HepG2 (cell line): ENCODE results near the gene CYTH2. TPM values are rescaled to one million over a fixed set of nuclear protein-coding genes. Genes with fewer than 3 reads are reported as not detected.

Experiments
- ATAC-seq: fragments of 200-7000 bp; cut with Tn5 transposase; 3 replicates; pipeline ENCODE4 v1.9.1; 2020; ENCODE audit warnings: mild to moderate bottlenecking, moderate library complexity
- BruUV-seq: library from RNA; stranded (reverse); fragments of 400-500 nt; replicated peaks from 2 replicates; lab custom pipeline; 2021; lab: Mats Ljungman, UMichigan
- CTCF ChIA-PET: fragments of 300-600 bp; formaldehyde crosslinking; extraction: SDS; loops from one replicate; lab custom pipeline; 2021; ENCODE audit warnings: low total read pairs, inconsistent platforms, low intra/inter-chr PET ratio; lab: Yijun Ruan, JAX
- POLR2A ChIA-PET: fragments of 350-600 bp; sonication (Branson Sonifier 250); formaldehyde crosslinking; loops from one replicate; lab custom pipeline; 2020; ENCODE audit warnings: antibody characterized with exemption, inconsistent platforms; lab: Yijun Ruan, JAX
- DNase-seq: peaks from one replicate; pipeline ENCODE4 v3.0.0-alpha.2; 2015; ENCODE audit warnings: low spot score
- FAIRE-seq: peaks from 3 replicates; lab custom pipeline; 2011; peaks lifted over from hg19 to GRCh38; lab: Jason Lieb, UNC
- H2AFZ ChIP-seq: one replicate; pipeline ENCODE4 v1.6.1; 2011; ENCODE audit warnings: low read length, inconsistent platforms
- H3K27ac ChIP-seq: fragments of 300-600 bp; 3 replicates; pipeline ENCODE4 v1.8.0; 2011; ENCODE audit warnings: mixed run types, mild to moderate bottlenecking, mixed read lengths, low read length, inconsistent platforms; ENCODE audit not compliant: insufficient read depth; ENCODE audit errors: extremely low read length
- H3K27me3 ChIP-seq, 2 experiments: fragments of 200-600 bp in 1 of 2; 2 replicates in 1 of 2; 3 replicates in 1 of 2; pipeline versions ENCODE4 v1.6.0 to v1.8.0; 2011; ENCODE audit warnings: low read length in 2 of 2, mild to moderate bottlenecking in 2 of 2, moderate library complexity in 2 of 2, inconsistent platforms in 1 of 2; ENCODE audit not compliant: insufficient read depth in 2 of 2, control insufficient read depth in 1 of 2
- H3K36me3 ChIP-seq, 2 experiments: fragments of 200-600 bp in 1 of 2; replicated peaks in 1 of 2; 2 replicates in 1 of 2; 3 replicates in 1 of 2; pipeline versions ENCODE4 v1.5.1 to v1.8.0; 2011; ENCODE audit warnings: low read length in 2 of 2, inconsistent platforms in 1 of 2; ENCODE audit not compliant: insufficient read depth in 2 of 2, control insufficient read depth in 1 of 2
- H3K4me1 ChIP-seq: 2 replicates; pipeline ENCODE4 v1.5.1; 2012; ENCODE audit warnings: low read length, inconsistent platforms; ENCODE audit not compliant: insufficient read depth
- H3K4me2 ChIP-seq: 2 replicates; pipeline ENCODE4 v1.6.0; 2011; ENCODE audit warnings: low read depth, low read length, inconsistent platforms
- H3K4me3 ChIP-seq, 3 experiments: fragments of 200-600 bp in 1 of 3; sonication (generic), shearing (Covaris generic) in 1 of 3; replicated peaks in 1 of 3; 2 replicates each; pipeline ENCODE4 v1.5.1; 2011 to 2016; ENCODE audit warnings: low read length in 3 of 3, inconsistent platforms in 2 of 3, low read depth in 2 of 3, mild to moderate bottlenecking in 2 of 3, control low read depth in 1 of 3, mixed read lengths in 1 of 3; ENCODE audit not compliant: insufficient read depth in 1 of 3
- H3K79me2 ChIP-seq: one replicate; pipeline ENCODE4 v1.6.1; 2011; ENCODE audit warnings: low read length, inconsistent platforms; ENCODE audit not compliant: insufficient read depth
- H3K9ac ChIP-seq: 2 replicates; pipeline ENCODE4 v1.6.0; 2011; ENCODE audit warnings: mild to moderate bottlenecking, low read depth, low read length, inconsistent platforms; ENCODE audit not compliant: insufficient read depth
- H3K9me3 ChIP-seq: 2 replicates; pipeline ENCODE4 v1.5.1; 2012; ENCODE audit warnings: mild to moderate bottlenecking, low read length
- H4K20me1 ChIP-seq: 2 replicates; pipeline ENCODE4 v1.6.0; 2011; ENCODE audit warnings: inconsistent platforms, mild to moderate bottlenecking, low read length, moderate library complexity; ENCODE audit not compliant: insufficient read depth
- BORCS8-MEF2B ChIP-seq: sonication (generic); formaldehyde crosslinking; IDR thresholded peaks from 2 replicates; pipeline ENCODE4 v1.8.0; 2022; ENCODE audit warnings: mild to moderate bottlenecking, missing genetic modification reagents
- EED ChIP-seq: sonication (generic); formaldehyde crosslinking; IDR thresholded peaks from 2 replicates; pipeline ENCODE4 v1.5.0; 2020; ENCODE audit warnings: mild to moderate bottlenecking, missing genetic modification reagents
- RNF2 ChIP-seq: fragments of 450-650 bp; conservative IDR thresholded peaks from 2 replicates; pipeline ENCODE4 v1.6.1; 2016; ENCODE audit warnings: low read depth
- TBP ChIP-seq: sonication (generic); formaldehyde crosslinking; IDR thresholded peaks from 2 replicates; pipeline ENCODE4 v1.5.0; 2020; ENCODE audit warnings: missing genetic modification reagents
- TCF12 ChIP-seq, 2 experiments: fragments of 450-650 bp in 1 of 2; sonication (generic) in 1 of 2; formaldehyde crosslinking in 1 of 2; IDR thresholded peaks; 2 replicates each; pipeline versions ENCODE4 v1.6.1 to v1.8.0; 2017 to 2022; ENCODE audit warnings: antibody characterized with exemption in 1 of 2, mild to moderate bottlenecking in 1 of 2, missing genetic modification reagents in 1 of 2, moderate library complexity in 1 of 2
- ZBTB38 ChIP-seq: sonication (generic); formaldehyde crosslinking; IDR thresholded peaks from 2 replicates; pipeline ENCODE4 v1.5.1; 2020; ENCODE audit warnings: mild to moderate bottlenecking, missing genetic modification reagents
- ZNF441 ChIP-seq: sonication (generic); formaldehyde crosslinking; IDR thresholded peaks from 2 replicates; pipeline ENCODE4 v1.7.0; 2021; ENCODE audit warnings: missing genetic modification reagents, borderline replicate concordance
- ZNF549 ChIP-seq: sonication (generic); formaldehyde crosslinking; IDR thresholded peaks from 2 replicates; pipeline ENCODE4 v1.5.0; 2020; ENCODE audit warnings: missing genetic modification reagents
- ZNF670 ChIP-seq: sonication (generic); formaldehyde crosslinking; IDR thresholded peaks from 2 replicates; pipeline ENCODE4 v1.8.0; 2022; ENCODE audit warnings: mild to moderate bottlenecking, missing genetic modification reagents, borderline replicate concordance
- ZNF709 ChIP-seq: sonication (generic); formaldehyde crosslinking; IDR thresholded peaks from 2 replicates; pipeline ENCODE4 v1.5.0; 2020; ENCODE audit warnings: mild to moderate bottlenecking, missing genetic modification reagents
- ZNF747 ChIP-seq: sonication (generic); formaldehyde crosslinking; IDR thresholded peaks from 2 replicates; pipeline ENCODE4 v1.8.1; 2023; ENCODE audit warnings: missing genetic modification reagents, mild to moderate bottlenecking, borderline replicate concordance
- ZNF777 ChIP-seq: sonication (generic); formaldehyde crosslinking; IDR thresholded peaks from 2 replicates; pipeline ENCODE4 v1.4.0; 2020; ENCODE audit warnings: missing genetic modification reagents
- ZSCAN20 ChIP-seq: sonication (generic); formaldehyde crosslinking; IDR thresholded peaks from 2 replicates; pipeline ENCODE4 v1.4.0; 2020; ENCODE audit warnings: missing genetic modification reagents, mild to moderate bottlenecking, borderline replicate concordance
- WGBS: methylation state at CpG from one replicate; pipeline ENCODE4 v1.1.6; 2017; ENCODE audit warnings: low lambda C conversion rate; 5-methylcytosine and 5-hydroxymethylcytosine counted together
- in situ Hi-C: cut with HindIII; loops from 2 replicates; pipeline ENCODE4 v1.10.0; 2017; ENCODE audit warnings: low pct_unique_long_range_greater_than_20kb; ENCODE audit not compliant: extremely low pct_ligation_motif_present
- intact Hi-C: fragments of 100-400 bp; cut with micrococcal nuclease; formaldehyde crosslinking; loops from one replicate; pipeline ENCODE4 v1.10.0; 2022; ENCODE audit not compliant: unreplicated experiment
- polyA plus RNA-seq, 8 experiments: library from polyadenylated mRNA; depleted of rRNA in 3 of 8; stranded (reverse) in 7 of 8; unstranded in 1 of 8; fragments of >200 nt; fragmentation: Illumina TruSeq in 4 of 8; extraction: Trizol in 4 of 8; gene quantifications; 2 replicates each; pipeline versions ENCODE4 v1.2.1 to v1.2.3, GENCODE V29; 2011 to 2016; ENCODE audit warnings: low read depth in 4 of 8, missing spikeins in 1 of 8, mixed read lengths in 1 of 8; ENCODE audit not compliant: insufficient read depth in 1 of 8
- total RNA-seq, 5 experiments: library from RNA; depleted of rRNA; stranded (reverse); fragments of >200 nt; fragmentation: Illumina TruSeq; extraction: Trizol; gene quantifications; 2 replicates each; pipeline ENCODE4 v1.2.3, GENCODE V29; 2016; ENCODE audit warnings: low read depth in 1 of 5
- TF ChIP-seq, protein P1 (sequence below): sonication (generic); formaldehyde crosslinking; IDR thresholded peaks from 2 replicates; pipeline ENCODE4 v1.5.1; 2020; ENCODE audit warnings: missing genetic modification reagents, mild to moderate bottlenecking, borderline replicate concordance
- TF ChIP-seq, protein P2 (sequence below): sonication (generic); formaldehyde crosslinking; IDR thresholded peaks from 2 replicates; pipeline ENCODE4 v1.8.0; 2022; ENCODE audit warnings: mild to moderate bottlenecking, missing genetic modification reagents; ENCODE audit not compliant: insufficient replicate concordance

Gene CYTH2
- total and polyA plus RNA-seq, 2 of the 13 experiments (the other 11 are each of a cell fraction or from before 2014, with no cell fraction given) = 16.5 to 39.3 TPM

DNA sequence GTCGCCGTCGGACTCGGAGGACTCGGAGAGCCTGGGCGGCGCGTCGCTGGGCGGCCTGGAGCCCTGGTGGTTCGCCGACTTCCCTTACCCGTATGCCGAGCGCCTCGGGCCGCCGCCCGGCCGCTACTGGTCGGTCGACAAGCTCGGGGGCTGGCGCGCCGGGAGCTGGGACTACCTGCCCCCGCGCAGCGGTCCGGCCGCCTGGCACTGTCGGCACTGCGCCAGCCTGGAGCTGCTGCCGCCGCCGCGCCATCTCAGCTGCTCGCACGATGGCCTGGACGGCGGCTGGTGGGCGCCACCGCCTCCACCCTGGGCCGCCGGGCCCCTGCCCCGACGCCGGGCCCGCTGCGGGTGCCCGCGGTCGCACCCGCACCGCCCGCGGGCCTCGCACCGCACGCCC, 25.9 kb upstream of the CYTH2 start:
- no peak for ATAC-seq
- H3K27ac ChIP-seq = no peak overlapping the region
- no peak for FAIRE-seq
- no peak for DNase-seq
- H2AFZ ChIP-seq = no peak overlapping the region
- intact Hi-C loops (loop anchor here (10.0 kb wide), 1 partner anchor 88 kb away; no protein-coding TSS in a partner anchor), in situ Hi-C loops (no loop called here)
- TF ChIP-seq ZNF747 (CRISPR knock-in tag) (no peak), TCF12 (IDR thresholded peaks at IDR 0.05) (no peak), TCF12 (CRISPR knock-in tag; IDR thresholded peaks at IDR 0.05) (no peak), EED (no peak), ZNF777 (CRISPR knock-in tag) (peak; percentile 83)
- H3K36me3 ChIP-seq = peaks cover 0 to 11% of the 10 kb centered on the region in 2 experiments; a peak in 2 of 5 replicates
- no peaks in the 10 kb centered on the region for H4K20me1 ChIP-seq
- H3K9ac ChIP-seq = no peak overlapping the region
- peaks cover 19% of the 10 kb centered on the region for H3K4me1 ChIP-seq
- H3K27me3 ChIP-seq = no peaks in the 10 kb centered on the region; a peak in 1 of 5 replicates
- peak overlapping the region; percentile 96 for H3K4me2 ChIP-seq
- WGBS = 77% methylated on average over 50 of the region's 60 CpGs
- ChIA-PET CTCF (no interaction called here), POLR2A (interaction anchor here (0.6 kb wide), 1 partner anchor 88 kb away, joined by 3 read pairs; no protein-coding TSS in a partner anchor)
- peaks cover 13% of the 10 kb centered on the region for H3K79me2 ChIP-seq
- H3K9me3 ChIP-seq = no peaks in the 10 kb centered on the region
- no TSS peak for BruUV-seq
- H3K4me3 ChIP-seq = peak overlapping the region in 2 of 3 experiments; percentile 13 to 95; a peak in 3 of 6 replicates

DNA sequence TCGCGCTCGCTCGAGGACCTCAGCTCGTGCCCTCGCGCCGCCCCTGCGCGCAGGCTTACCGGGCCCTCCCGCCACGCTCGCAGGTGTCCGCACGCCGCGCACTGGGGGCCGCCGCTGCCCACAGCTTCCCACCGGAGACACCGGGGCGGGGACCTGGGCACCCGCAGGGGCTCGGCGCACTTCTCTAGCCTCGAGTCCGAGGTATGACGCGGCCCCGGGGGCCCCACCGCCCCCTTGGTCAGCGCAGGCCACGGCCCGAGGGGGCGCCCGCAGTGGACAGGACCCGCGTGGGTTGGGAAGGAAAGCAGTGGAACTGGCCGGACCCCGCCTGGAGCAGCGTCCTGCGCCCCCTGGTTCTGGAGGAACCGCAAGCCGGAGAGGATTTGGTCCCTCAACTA, 25.4 kb upstream of the CYTH2 start:
- Histone ChIP-seq H3K4me3 (peak overlapping the region; percentile 77 to 95 (median 80); a peak in 5 of 6 replicates), H3K79me2 (peaks cover 17% of the 10 kb centered on the region), H3K9ac (peak overlapping the region; percentile 90; the same call in 1 of the 2 replicates), H3K27ac (no peak overlapping the region), H3K9me3 (no peaks in the 10 kb centered on the region), H4K20me1 (no peaks in the 10 kb centered on the region), H3K36me3 (peaks cover 1 to 15% of the 10 kb centered on the region in 2 experiments; a peak in 4 of 5 replicates), H3K4me2 (peak overlapping the region; percentile 96), H2AFZ (no peak overlapping the region), H3K4me1 (peaks cover 22% of the 10 kb centered on the region), H3K27me3 (no peaks in the 10 kb centered on the region; a peak in 1 of 5 replicates)
- no TSS peak for BruUV-seq
- ChIA-PET CTCF (no interaction called here), POLR2A (interaction anchor here (0.6 kb wide), 1 partner anchor 89 kb away, joined by 3 read pairs; no protein-coding TSS in a partner anchor)
- FAIRE-seq (no peak), ATAC-seq (no peak), DNase-seq (no peak)
- intact Hi-C loops (loop anchor here (10.0 kb wide), 1 partner anchor 89 kb away; no protein-coding TSS in a partner anchor), in situ Hi-C loops (no loop called here)
- WGBS = 71% methylated on average over 20 of the region's 45 CpGs
- TF ChIP-seq ZBTB38 (CRISPR knock-in tag) (no peak), RNF2 (no peak), ZNF777 (CRISPR knock-in tag) (peak; percentile 42; the same call in 1 of the 2 replicates), ZSCAN20 (CRISPR knock-in tag) (no peak), ZNF709 (CRISPR knock-in tag) (0 out of 2 replicates have a peak, but pooled peaks have one; percentile 3), ZNF670 (CRISPR knock-in tag) (no peak), ZNF441 (no peak), ZNF549 (CRISPR knock-in tag) (no peak), BORCS8-MEF2B (CRISPR knock-in tag) (no peak), TBP (CRISPR knock-in tag) (no peak)
- TF ChIP-seq, protein P1, sequence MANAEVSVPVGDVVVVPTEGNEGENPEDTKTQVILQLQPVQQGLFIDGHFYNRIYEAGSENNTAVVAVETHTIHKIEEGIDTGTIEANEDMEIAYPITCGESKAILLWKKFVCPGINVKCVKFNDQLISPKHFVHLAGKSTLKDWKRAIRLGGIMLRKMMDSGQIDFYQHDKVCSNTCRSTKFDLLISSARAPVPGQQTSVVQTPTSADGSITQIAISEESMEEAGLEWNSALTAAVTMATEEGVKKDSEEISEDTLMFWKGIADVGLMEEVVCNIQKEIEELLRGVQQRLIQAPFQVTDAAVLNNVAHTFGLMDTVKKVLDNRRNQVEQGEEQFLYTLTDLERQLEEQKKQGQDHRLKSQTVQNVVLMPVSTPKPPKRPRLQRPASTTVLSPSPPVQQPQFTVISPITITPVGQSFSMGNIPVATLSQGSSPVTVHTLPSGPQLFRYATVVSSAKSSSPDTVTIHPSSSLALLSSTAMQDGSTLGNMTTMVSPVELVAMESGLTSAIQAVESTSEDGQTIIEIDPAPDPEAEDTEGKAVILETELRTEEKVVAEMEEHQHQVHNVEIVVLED = no peak
- TF ChIP-seq, protein P2, sequence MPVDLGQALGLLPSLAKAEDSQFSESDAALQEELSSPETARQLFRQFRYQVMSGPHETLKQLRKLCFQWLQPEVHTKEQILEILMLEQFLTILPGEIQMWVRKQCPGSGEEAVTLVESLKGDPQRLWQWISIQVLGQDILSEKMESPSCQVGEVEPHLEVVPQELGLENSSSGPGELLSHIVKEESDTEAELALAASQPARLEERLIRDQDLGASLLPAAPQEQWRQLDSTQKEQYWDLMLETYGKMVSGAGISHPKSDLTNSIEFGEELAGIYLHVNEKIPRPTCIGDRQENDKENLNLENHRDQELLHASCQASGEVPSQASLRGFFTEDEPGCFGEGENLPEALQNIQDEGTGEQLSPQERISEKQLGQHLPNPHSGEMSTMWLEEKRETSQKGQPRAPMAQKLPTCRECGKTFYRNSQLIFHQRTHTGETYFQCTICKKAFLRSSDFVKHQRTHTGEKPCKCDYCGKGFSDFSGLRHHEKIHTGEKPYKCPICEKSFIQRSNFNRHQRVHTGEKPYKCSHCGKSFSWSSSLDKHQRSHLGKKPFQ = no peak
